ENCODE data around the gene IFT80. TPM values are rescaled to one million over a fixed set of nuclear protein-coding genes. Genes with fewer than 3 reads are reported as not detected.

Gene IFT80
- total and polyA plus RNA-seq, 2 donors (not counting 3 experiments of a cell fraction or from before 2014, with no cell fraction given), result 7.3 to 22.5 TPM

DNA sequence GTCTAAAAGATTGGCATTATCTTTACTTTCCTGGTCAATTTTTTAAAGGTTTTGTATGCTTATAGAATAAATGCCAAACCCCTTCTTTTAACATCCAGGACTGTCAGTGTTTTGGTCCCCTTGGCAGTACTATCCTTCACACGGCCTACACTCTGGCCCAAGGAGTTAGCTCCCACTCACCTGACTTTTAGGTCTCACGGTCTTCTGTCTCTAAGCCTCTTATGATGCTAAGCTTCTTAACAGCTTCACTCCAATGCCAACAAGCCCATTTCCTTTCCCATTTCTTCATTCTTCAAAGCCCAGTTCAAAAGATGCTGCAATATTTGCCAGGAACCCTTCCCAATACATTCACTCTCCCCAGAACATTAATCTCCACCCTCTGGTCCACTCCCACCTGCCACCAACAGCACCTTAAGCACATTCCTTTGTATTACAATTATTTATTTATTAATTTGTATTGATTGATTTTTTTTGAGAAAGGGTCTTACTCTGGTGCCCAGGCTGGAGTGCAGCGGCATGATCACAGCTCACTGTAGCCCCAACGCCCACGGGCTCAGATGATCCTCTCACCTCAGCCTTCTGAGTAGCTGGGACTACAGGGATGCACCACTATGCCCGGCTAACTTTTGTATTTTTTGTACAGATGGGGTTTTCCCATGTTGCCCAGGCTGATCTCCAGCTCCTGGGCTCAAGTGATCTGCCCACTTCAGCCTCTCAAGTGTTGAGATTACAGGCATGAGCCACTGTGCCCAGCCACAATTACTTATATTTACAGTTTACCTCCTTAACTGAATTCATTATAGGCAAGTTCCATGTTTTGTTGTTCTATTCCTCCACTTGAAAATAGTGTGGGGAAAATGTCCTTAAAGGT is 27.8 kb downstream of the IFT80 start:
- BruUV-seq (replicated peaks), result no TSS peak
- Histone ChIP-seq H4K20me1 (replicated peaks; ENCODE audit: control insufficient read depth, extremely low read depth, insufficient read depth, low read length) (no peaks in the 10 kb centered on the region), H3K27ac (ENCODE audit: insufficient read depth, low read depth, low read length) (no peak overlapping the region), H3K4me2 (ENCODE audit: insufficient read depth, low read length) (no peak overlapping the region), H3K9me1 (replicated peaks; ENCODE audit: control insufficient read depth, extremely low read depth, insufficient read depth, low read length) (no peaks in the 10 kb centered on the region), H3K36me3 (ENCODE audit: control insufficient read depth in 2 of 2, extremely low read depth in 1 of 2, insufficient read depth in 2 of 2, low read length in 2 of 2) (no peaks in the 10 kb centered on the region), H3K79me2 (ENCODE audit: control insufficient read depth, insufficient read depth, low read length) (no peaks in the 10 kb centered on the region), H3K4me3 (replicated peaks in 1 of 3; ENCODE audit: insufficient read depth in 1 of 3, low read depth in 1 of 3, low read length in 3 of 3) (no peak overlapping the region), H3K9me3 (replicated peaks; ENCODE audit: control insufficient read depth, insufficient read depth, low read length) (no peaks in the 10 kb centered on the region), H3K4me1 (ENCODE audit: control insufficient read depth, extremely low read depth, insufficient read depth, low read length) (no peaks in the 10 kb centered on the region), H2AFZ (ENCODE audit: low read depth, low read length) (no peak overlapping the region), H3K27me3 (ENCODE audit: control insufficient read depth in 2 of 2, insufficient read depth in 2 of 2, low read length in 2 of 2) (no peaks in the 10 kb centered on the region), H3K9ac (replicated peaks; ENCODE audit: extremely low read depth, insufficient read depth, low read length) (no peak overlapping the region)
- POLR2A ChIA-PET, result no interaction called here
- no peak for DNase-seq (ENCODE audit: low read depth, low spot score)
- TF ChIP-seq MYC (IDR thresholded peaks at IDR 0.05; ENCODE audit: low read depth, low read length), result no peak
- TF ChIP-seq GATA2 (IDR thresholded peaks at IDR 0.05; ENCODE audit: insufficient read depth, insufficient read length, low read depth, low read length), result no peak
- no peak for TF ChIP-seq POLR2A (IDR thresholded peaks at IDR 0.05; ENCODE audit: low read depth, low read length)
- TF ChIP-seq POLR2AphosphoS5 (IDR thresholded peaks at IDR 0.05; ENCODE audit: insufficient read depth, low read depth, low read length), result no peak
- TF ChIP-seq FOS (IDR thresholded peaks at IDR 0.05; ENCODE audit: borderline replicate concordance, insufficient read depth, low read length), result no peak
- TF ChIP-seq JUN (IDR thresholded peaks at IDR 0.05; ENCODE audit: borderline replicate concordance, insufficient read depth, insufficient read length, low read depth), result no peak
- TF ChIP-seq, protein P1, sequence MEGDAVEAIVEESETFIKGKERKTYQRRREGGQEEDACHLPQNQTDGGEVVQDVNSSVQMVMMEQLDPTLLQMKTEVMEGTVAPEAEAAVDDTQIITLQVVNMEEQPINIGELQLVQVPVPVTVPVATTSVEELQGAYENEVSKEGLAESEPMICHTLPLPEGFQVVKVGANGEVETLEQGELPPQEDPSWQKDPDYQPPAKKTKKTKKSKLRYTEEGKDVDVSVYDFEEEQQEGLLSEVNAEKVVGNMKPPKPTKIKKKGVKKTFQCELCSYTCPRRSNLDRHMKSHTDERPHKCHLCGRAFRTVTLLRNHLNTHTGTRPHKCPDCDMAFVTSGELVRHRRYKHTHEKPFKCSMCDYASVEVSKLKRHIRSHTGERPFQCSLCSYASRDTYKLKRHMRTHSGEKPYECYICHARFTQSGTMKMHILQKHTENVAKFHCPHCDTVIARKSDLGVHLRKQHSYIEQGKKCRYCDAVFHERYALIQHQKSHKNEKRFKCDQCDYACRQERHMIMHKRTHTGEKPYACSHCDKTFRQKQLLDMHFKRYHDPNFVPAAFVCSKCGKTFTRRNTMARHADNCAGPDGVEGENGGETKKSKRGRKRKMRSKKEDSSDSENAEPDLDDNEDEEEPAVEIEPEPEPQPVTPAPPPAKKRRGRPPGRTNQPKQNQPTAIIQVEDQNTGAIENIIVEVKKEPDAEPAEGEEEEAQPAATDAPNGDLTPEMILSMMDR (IDR thresholded peaks at IDR 0.05; ENCODE audit: extremely low read depth in 1 of 2, insufficient read depth in 1 of 2, low read depth in 1 of 2, low read length in 2 of 2), result no peak
- TF ChIP-seq, protein P2, sequence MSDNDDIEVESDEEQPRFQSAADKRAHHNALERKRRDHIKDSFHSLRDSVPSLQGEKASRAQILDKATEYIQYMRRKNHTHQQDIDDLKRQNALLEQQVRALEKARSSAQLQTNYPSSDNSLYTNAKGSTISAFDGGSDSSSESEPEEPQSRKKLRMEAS (IDR thresholded peaks at IDR 0.05; ENCODE audit: insufficient read depth, insufficient read length), result no peak
- no peak for TF ChIP-seq EZH2 (IDR thresholded peaks at IDR 0.05; ENCODE audit: borderline replicate concordance, low read depth, low read length, severe bottlenecking)
- intact Hi-C loops (cut with micrococcal nuclease), result no loop called here
- CTCF ChIA-PET, result interaction anchor here (1.5 kb wide), 1 partner anchor 15 kb away, joined by 6 read pairs; no protein-coding TSS in a partner anchor
- dilution Hi-C loops (cut with MboI; ENCODE audit: extremely low pct_ligation_motif_present, low sequenced_read_pairs), result no loop called here
- no peak for FAIRE-seq

Data from endothelial cell of umbilical vein (primary cell).